Smooth muscle cell (in vitro differentiated cells): ENCODE measurements around the gene HHIPL2. TPM values are rescaled to one million over a fixed set of nuclear protein-coding genes. Genes with fewer than 3 reads are reported as not detected.
"Not testable (repeated sequence)": the region's sequence is repeated elsewhere in the genome, so short reads cannot be mapped to it uniquely, and the experiment has no call there.

Experiments
- DNase-seq: peaks from one replicate; lab custom pipeline; 2025; ENCODE audit not compliant: unreplicated experiment; lab: John Stamatoyannopoulos, UW
- H2AFZ ChIP-seq: fragments of 200-600 bp; sonication (generic); 2 replicates; pipeline ENCODE4 v1.6.0; 2016; ENCODE audit warnings: antibody characterized with exemption, low read depth, mild to moderate bottlenecking
- H3F3A ChIP-seq: fragments of 200-600 bp; sonication (generic); 2 replicates; pipeline ENCODE4 v1.6.0; 2017; ENCODE audit warnings: antibody characterized with exemption, low read depth
- H3K27ac ChIP-seq: fragments of 200-600 bp; sonication (generic); 2 replicates; pipeline ENCODE4 v1.5.1; 2016; ENCODE audit warnings: low read depth, mild to moderate bottlenecking
- H3K27me3 ChIP-seq: fragments of 200-600 bp; sonication (generic); 2 replicates; pipeline ENCODE4 v1.6.1; 2016; ENCODE audit warnings: low read depth, mild to moderate bottlenecking
- H3K36me3 ChIP-seq: fragments of 200-600 bp; sonication (generic); 2 replicates; pipeline ENCODE4 v1.5.1; 2016; ENCODE audit warnings: low read depth
- H3K4me1 ChIP-seq: fragments of 200-600 bp; sonication (generic); 2 replicates; pipeline ENCODE4 v1.5.1; 2016; ENCODE audit warnings: low read depth
- H3K4me2 ChIP-seq: fragments of 200-600 bp; sonication (generic); 2 replicates; pipeline ENCODE4 v1.6.0; 2016; ENCODE audit warnings: mild to moderate bottlenecking
- H3K4me3 ChIP-seq: fragments of 200-600 bp; sonication (generic); 2 replicates; pipeline ENCODE4 v1.5.1; 2016; ENCODE audit warnings: mild to moderate bottlenecking
- H3K79me2 ChIP-seq: fragments of 200-600 bp; sonication (generic); 2 replicates; pipeline ENCODE4 v1.6.0; 2016; ENCODE audit warnings: low read depth, mild to moderate bottlenecking
- H3K9ac ChIP-seq: fragments of 200-600 bp; sonication (generic); 2 replicates; pipeline ENCODE4 v1.6.0; 2016; ENCODE audit warnings: low read depth
- H3K9me3 ChIP-seq: fragments of 200-600 bp; sonication (generic); replicated peaks from 2 replicates; pipeline ENCODE4 v1.5.1; 2016; ENCODE audit warnings: low read depth
- H4K20me1 ChIP-seq: fragments of 200-600 bp; sonication (generic); 2 replicates; pipeline ENCODE4 v1.6.0; 2016; ENCODE audit warnings: low read depth
- WGBS: methylation state at CpG from one replicate; pipeline ENCODE4 v1.1.7; 2016; ENCODE audit warnings: low lambda C conversion rate; 5-methylcytosine and 5-hydroxymethylcytosine counted together
- polyA plus RNA-seq: library from polyadenylated mRNA; unstranded; fragments of >200 nt; fragmentation: Nextera tagmentation; extraction: Ambion mirVana; gene quantifications from 2 replicates; pipeline ENCODE4 v1.2.1, GENCODE V29; 2016
- small RNA-seq: library from RNA; depleted of rRNA; stranded (forward); fragments of <200 nt; gene quantifications from one replicate; pipeline ENCODE3, GENCODE V24; 2014
- total RNA-seq: library from RNA; depleted of rRNA; stranded (reverse); fragments of >200 nt; gene quantifications from 2 replicates; pipeline ENCODE4 v1.2.3, GENCODE V29; 2014

HHIPL2 gene
- total and polyA plus RNA-seq, 2 experiments from 2014 or later = 1.1 TPM; not detected in 1

DNA sequence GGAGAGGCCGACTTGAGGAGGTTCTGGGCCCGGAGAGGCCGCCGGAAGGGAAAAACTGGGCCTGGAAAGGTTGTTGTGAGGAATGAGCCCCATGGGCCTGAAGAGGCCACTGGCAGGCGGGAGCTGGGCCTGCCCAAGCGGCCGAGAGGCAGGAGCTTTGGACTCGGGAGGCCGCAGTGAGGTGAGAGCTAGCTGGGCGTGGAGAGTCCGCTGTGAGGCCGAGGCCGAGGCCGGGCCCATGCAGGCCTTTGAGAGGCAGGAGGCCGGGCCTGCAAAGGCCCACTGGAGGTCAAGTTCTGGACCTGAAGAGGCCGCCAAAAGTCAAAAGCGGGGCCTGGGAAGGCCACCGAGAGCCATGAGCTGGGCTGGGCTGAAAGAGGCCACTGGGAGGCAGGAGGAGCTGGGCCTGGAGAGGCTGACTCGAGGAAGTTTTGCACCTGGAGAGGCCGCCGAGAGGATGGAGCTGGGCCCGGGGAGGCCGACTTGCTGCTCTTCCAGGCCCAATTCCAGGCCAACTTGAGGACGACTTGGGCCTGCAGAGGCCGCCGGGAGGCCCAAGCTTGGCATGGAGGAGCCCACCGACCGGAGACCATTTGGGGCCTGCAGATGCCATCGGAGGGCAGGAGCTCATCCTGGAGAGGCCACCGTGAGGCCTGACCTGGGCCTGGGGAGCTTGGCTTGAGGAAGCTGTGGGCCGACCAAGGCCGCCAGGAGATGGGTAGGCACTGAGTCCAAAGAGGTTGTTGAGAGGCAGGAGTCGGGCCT, 74.9 kb downstream of the HHIPL2 start:
- not testable (repeated sequence) for H3K4me3 ChIP-seq, H3K27ac ChIP-seq, H3K36me3 ChIP-seq, H4K20me1 ChIP-seq, H3K4me2 ChIP-seq, H3K9me3 ChIP-seq, H3F3A ChIP-seq, H3K27me3 ChIP-seq, DNase-seq, H3K4me1 ChIP-seq, H3K79me2 ChIP-seq, H2AFZ ChIP-seq, H3K9ac ChIP-seq
- WGBS = 96% methylated on average over 33 of the region's 33 CpGs

Small RNA genes lying within 50 kb of the gene (small RNA-seq; reads per million reads assigned to genes)
- not detected for gene RNU6-791P

Other genes starting within 250 kb of the HHIPL2 start
- gene TAF1A, start 41.8 kb upstream of the HHIPL2 start, total RNA-seq = 7.4 and 10.6 TPM in 2 replicates
- 5.1 and 6.2 TPM in 2 replicates for gene TAF1A, start 41.8 kb upstream of the HHIPL2 start, polyA plus RNA-seq
- gene MIA3, start 70.0 kb upstream of the HHIPL2 start, total RNA-seq = 64.0 and 71.2 TPM in 2 replicates
- 56.8 and 61.8 TPM in 2 replicates for gene MIA3, start 70.0 kb upstream of the HHIPL2 start, polyA plus RNA-seq
- gene AIDA, start 164.4 kb upstream of the HHIPL2 start, total RNA-seq = 50.9 and 60.9 TPM in 2 replicates
- gene AIDA, start 164.4 kb upstream of the HHIPL2 start, polyA plus RNA-seq = 33.6 and 40.6 TPM in 2 replicates
- gene BROX, start 164.5 kb upstream of the HHIPL2 start, total RNA-seq = 64.3 and 75.0 TPM in 2 replicates
- 13.3 and 15.9 TPM in 2 replicates for gene BROX, start 164.5 kb upstream of the HHIPL2 start, polyA plus RNA-seq
- gene FAM177B, start 189.1 kb upstream of the HHIPL2 start, total RNA-seq = not detected in 2 replicates
- not detected in 2 replicates for gene FAM177B, start 189.1 kb upstream of the HHIPL2 start, polyA plus RNA-seq